22Rv1 (cell line): ENCODE results near the gene RHOA.
A peak's percentile ranks its signal among the peaks of the same experiment; 100 is the strongest.
"Not testable (repeated sequence)": the region's sequence is repeated elsewhere in the genome, so short reads cannot be mapped to it uniquely, and the experiment has no call there.

Experiments
- H3K27ac ChIP-seq: fragments of 450-650 bp; 2 replicates; pipeline ENCODE4 v1.5.1; 2017
- ZFX ChIP-seq: fragments of 450-650 bp; IDR thresholded peaks from 2 replicates; pipeline ENCODE4 v1.6.1; 2017; ENCODE audit warnings: antibody characterized with exemption, borderline replicate concordance
- TF ChIP-seq, protein P1 (sequence below): fragments of 450-650 bp; IDR thresholded peaks from 2 replicates; pipeline ENCODE4 v1.5.1; 2017; ENCODE audit warnings: mild to moderate bottlenecking

RHOA gene

DNA sequence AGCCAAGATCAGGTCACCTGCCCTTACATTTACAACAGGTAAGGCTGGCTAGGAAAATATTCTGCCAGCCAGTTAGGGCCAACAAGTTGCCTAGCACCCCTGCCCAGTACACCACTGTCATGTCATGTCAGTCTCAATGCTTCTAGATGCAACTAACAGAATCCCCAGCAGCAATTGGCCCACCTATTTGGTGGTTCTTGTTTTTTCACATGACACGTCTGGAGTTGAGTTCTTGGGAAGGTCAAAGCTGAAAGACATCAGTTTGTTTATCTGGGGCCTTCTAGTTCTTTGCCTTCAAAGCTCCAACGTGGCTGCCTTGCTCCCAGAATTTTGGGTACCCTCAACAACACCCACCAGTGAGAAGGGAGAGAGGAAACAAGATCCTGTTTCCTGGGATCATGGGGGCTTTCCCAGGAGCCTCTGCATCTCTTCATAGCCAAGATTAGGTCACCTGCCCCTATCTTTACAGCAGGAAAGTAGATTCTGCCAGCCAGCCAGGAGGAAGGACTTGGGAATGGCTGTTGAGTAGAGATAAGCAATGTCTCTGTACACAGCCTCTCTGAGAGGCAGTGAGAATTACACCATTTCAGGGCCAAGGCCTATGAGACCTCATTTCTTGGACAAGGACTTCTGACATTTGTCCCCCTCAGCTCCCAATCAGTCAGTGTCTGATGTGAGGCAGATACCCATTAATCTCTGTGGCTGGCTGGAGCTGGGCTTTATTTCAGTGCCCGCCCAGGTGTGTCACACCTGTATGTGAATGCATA, 62.2 kb downstream of the RHOA start:
- TF ChIP-seq ZFX: no peak
- TF ChIP-seq, protein P1, sequence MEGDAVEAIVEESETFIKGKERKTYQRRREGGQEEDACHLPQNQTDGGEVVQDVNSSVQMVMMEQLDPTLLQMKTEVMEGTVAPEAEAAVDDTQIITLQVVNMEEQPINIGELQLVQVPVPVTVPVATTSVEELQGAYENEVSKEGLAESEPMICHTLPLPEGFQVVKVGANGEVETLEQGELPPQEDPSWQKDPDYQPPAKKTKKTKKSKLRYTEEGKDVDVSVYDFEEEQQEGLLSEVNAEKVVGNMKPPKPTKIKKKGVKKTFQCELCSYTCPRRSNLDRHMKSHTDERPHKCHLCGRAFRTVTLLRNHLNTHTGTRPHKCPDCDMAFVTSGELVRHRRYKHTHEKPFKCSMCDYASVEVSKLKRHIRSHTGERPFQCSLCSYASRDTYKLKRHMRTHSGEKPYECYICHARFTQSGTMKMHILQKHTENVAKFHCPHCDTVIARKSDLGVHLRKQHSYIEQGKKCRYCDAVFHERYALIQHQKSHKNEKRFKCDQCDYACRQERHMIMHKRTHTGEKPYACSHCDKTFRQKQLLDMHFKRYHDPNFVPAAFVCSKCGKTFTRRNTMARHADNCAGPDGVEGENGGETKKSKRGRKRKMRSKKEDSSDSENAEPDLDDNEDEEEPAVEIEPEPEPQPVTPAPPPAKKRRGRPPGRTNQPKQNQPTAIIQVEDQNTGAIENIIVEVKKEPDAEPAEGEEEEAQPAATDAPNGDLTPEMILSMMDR: no peak
- H3K27ac ChIP-seq: no peak overlapping the region

DNA sequence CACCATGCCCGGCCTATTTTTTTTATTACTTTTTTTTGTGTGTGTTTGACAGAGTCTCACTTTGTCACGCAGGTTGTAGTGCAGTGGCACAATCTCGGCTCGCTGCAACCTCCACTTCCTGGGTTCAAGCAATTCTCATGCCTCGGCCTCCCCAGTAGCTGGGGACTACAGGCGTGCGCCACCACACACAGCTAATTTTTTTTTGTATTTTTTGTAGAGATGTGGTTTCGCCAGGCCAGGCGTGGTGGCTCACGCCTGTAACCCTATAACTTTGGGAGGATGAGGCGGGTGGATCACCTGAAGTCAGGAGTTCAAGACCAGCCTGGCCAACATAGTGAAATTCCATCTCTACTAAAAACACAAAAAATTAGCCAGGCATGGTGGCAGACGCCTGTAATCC, 63.4 kb downstream of the RHOA start:
- not testable (repeated sequence) for H3K27ac ChIP-seq

DNA sequence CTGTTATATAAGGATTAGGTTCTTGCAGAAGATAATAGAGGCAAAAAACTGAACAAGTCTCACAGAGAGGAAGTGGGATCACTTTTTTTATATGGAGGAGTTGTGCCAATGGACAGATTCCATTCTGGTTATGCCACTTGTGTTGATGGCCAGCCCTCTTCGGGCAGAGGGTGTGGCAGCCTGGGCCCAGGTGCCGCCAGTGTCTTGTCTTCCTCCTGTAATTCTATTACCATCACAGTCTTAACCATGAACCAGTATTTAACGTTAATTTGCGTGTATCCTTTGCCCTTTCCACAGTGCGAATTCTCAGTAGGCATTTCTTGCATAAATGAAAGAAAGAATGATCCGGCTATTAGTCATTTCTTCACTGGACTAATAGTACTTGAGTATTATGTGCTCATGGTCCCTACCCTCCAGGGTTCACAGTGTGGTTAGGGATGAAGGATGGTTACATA, 65.0 kb downstream of the RHOA start:
- TF ChIP-seq ZFX: no peak
- TF ChIP-seq, protein P1: no peak

DNA sequence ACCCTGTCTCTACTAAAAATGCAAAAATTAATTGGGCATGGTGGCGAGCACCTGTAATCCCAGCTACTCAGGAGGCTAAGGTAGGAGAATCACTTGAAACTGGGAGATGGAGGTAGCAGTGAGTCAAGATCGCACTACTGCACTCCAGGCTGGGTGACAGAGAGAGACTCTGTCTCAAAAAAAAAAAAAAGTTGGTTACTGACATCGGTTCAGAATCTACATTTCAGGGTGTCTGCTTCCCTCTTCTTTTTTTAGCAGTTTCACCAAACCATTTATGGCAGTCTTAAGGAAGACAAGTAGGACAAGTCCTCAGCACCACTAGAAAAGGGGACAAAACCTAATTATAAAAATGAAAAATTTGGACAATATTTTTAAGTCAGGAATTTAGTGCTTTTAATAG, 68.6 kb downstream of the RHOA start:
- TF ChIP-seq, protein P1: no peak
- no peak for TF ChIP-seq ZFX
- no peak overlapping the region for H3K27ac ChIP-seq

More for the DNA sequence above, 65.0 kb downstream of the RHOA start:
- H3K27ac ChIP-seq: no peak overlapping the region

DNA sequence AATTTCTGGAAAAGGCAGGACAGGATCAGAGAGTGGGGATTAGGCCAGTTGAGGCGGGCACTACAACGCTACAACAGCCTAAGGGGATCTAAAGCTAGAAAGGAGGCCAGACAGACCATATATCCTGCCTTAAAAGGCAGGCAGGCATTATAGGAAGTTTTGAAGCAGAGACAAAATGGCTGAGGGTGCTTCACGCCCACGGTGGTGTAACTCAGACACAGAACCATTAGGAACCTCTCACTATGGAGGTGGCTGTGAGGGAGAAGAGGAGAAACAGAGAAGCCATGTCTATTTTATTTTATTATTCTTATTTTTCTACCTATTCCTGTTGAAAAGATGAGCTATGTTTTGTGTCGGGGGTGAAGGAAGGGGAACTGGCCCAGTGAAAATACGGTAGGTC, 69.8 kb downstream of the RHOA start:
- no peak for TF ChIP-seq ZFX
- TF ChIP-seq, protein P1: no peak
- no peak overlapping the region for H3K27ac ChIP-seq

DNA sequence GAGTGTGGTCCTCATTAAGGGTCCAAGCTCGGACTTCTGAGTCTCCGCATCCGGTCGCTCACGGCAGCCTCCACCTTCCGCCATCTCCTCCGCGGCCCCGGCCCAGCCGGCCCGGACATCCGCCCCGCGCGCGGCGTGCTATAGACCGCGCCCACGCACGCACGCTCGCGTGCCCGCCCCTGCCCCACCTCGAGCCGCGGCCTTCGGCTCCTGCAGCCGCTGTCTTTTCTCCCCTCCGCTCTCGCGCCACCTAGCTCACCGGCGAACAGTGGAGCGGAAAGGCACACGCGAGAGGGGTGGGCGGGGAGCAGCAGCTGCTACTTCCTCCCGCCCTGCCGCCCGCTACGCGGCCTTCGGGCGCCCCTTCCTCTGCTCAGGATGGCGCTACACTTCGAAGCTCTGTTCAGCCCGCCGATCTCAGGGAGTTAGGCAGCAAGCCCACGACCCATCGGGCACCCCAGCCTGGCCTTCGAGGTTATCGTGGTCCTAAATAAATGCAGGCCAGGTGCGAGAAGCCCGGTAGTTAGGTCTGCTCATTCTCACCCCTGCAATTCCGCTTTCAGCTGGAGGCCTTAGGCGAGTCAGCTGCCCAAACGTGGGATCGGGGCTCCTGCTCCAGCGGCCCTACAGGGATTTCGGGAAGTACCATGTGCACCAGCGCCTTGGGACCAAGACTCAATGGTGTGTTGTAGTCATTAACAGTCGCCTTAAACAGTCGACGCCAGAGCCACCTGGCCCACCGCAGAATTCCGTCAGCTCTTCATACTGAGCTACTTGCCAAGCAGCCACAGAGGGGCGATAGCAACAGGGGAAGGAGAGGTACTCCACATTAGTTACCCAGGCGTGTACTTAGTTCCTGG, 71.6 kb downstream of the RHOA start, which contains the start of gene USP4:
Gene USP4 (minus strand): TSS at position 113 of the 860 bp plus-strand sequence. CDS start 29 bp downstream, at position 84.
- peak within 1 kb of the TSS; percentile 89 for H3K27ac ChIP-seq
- no peak for TF ChIP-seq ZFX
- TF ChIP-seq, protein P1: peak; percentile 73

DNA sequence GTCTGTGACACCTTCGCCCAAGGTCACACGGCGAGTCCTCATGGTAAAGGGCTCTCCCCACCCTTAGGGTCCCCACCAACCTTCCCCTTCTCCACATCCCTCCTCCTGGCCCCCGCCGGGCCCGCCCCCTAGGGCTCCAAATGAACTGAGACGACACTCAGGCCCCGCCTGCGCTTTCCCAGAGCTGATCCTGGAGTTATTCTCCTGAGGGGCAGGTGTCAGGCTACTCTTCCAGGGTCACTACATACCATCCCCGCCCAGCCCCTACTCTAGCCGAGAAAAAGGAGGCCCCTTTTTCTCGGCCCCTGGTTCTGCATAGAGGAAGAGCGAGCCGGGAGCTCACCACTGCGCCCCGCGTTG, 72.2 kb downstream of the RHOA start:
- TF ChIP-seq ZFX: no peak
- TF ChIP-seq, protein P1: no peak
- H3K27ac ChIP-seq: peak overlapping the region; percentile 89
